Skeletal muscle tissue (tissue), 4 donors: ENCODE results near the gene FGD5. TPM values are rescaled to one million over a fixed set of nuclear protein-coding genes. Genes with fewer than 3 reads are reported as not detected.

ENCODE experiments used
- H3K27ac ChIP-seq: one replicate; pipeline ENCODE4 v1.7.0; 2013; ENCODE audit warnings: mild to moderate bottlenecking, low read depth, low read length, inconsistent platforms
- H3K27me3 ChIP-seq, 3 donors: one replicate each; pipeline ENCODE4 v1.7.0; 2013; ENCODE audit warnings: low read length in 3 of 3; ENCODE audit not compliant: control insufficient read depth in 3 of 3, insufficient read depth in 3 of 3
- H3K36me3 ChIP-seq, 3 donors: one replicate each; pipeline ENCODE4 v1.7.0; 2013; ENCODE audit warnings: low read length in 3 of 3; ENCODE audit not compliant: control insufficient read depth in 3 of 3, insufficient read depth in 3 of 3
- H3K4me1 ChIP-seq, 3 donors: one replicate each; pipeline ENCODE4 v1.7.0; 2013; ENCODE audit warnings: low read length in 3 of 3, mild to moderate bottlenecking in 3 of 3; ENCODE audit not compliant: control insufficient read depth in 3 of 3, insufficient read depth in 3 of 3
- H3K4me3 ChIP-seq, 3 donors: one replicate each; pipeline ENCODE4 v1.7.0; 2013; ENCODE audit warnings: low read length in 3 of 3
- H3K9ac ChIP-seq, 3 donors: one replicate each; pipeline ENCODE4 v1.7.0; 2013; ENCODE audit warnings: low read length in 3 of 3, mild to moderate bottlenecking in 3 of 3, moderate library complexity in 2 of 3, low read depth in 1 of 3
- H3K9me3 ChIP-seq, 3 donors: one replicate each; pipeline ENCODE4 v1.7.0; 2013; ENCODE audit warnings: low read length in 3 of 3; ENCODE audit not compliant: control insufficient read depth in 3 of 3
- total RNA-seq: library from RNA; depleted of rRNA; stranded (reverse); fragments of >200 nt; gene quantifications from one replicate; pipeline ENCODE4 v1.2.3, GENCODE V29; 2014
- donor health status: Osteomylitis.

The FGD5 gene
- total RNA-seq, 1 donor from 2014 or later: 15.7 TPM

DNA sequence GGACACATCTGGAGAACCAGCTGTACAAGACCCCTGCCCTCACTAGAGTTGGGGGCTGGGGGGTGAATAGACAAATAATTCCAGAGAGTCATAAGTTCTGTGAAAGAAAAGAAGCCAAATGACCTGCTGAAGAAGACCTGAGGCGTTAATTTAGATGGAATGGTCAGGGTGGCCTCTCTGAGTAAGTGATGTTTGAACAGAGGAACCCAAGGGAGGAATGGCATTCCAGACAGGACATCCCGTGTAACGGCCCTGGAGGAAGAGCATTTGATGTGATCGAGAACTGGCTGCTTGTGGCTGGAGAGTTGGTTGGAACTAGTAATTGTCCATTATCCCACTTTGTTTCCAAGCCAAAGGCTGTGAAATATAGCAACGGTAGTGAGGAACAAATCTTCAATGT lies 130.4 kb downstream of the FGD5 start:
- Histone ChIP-seq H3K27me3 (no peaks in the 10 kb centered on the region), H3K27ac (peak overlapping the region; percentile 71), H3K4me3 (peak overlapping the region; percentile 81 to 89 (median 85)), H3K36me3 (peaks cover 5 to 8% (median 7%) of the 10 kb centered on the region in 3 donors), H3K9me3 (no peaks in the 10 kb centered on the region), H3K4me1 (peaks cover 14 to 27% (median 26%) of the 10 kb centered on the region in 3 donors), H3K9ac (peak overlapping the region in 2 of 3 donors; percentile 80 to 87)

DNA sequence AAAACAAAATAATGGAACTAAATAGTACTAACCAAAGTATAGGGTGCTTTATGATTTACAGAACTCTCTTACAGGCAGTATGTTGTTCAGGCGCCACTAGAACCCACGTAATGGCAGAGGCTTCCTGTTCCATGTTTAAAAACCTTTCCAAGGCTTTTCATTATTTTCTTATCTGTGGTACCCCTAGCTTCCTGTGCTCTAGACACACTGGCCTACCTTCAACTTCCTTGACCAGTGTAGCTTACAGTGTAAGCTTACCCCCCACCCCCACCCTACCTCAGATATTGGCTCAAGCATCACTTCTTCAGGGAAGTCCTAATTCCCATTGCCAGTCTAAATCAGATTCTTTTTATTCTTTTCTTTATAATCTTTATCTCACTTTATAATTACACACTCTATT lies 131.5 kb downstream of the FGD5 start:
- H3K4me1 ChIP-seq: peaks cover 14 to 27% (median 26%) of the 10 kb centered on the region in 3 donors
- no peak overlapping the region for H3K27ac ChIP-seq
- no peaks in the 10 kb centered on the region for H3K9me3 ChIP-seq
- H3K9ac ChIP-seq: peak overlapping the region in 2 of 3 donors; percentile 2 to 21
- no peaks in the 10 kb centered on the region for H3K27me3 ChIP-seq
- H3K4me3 ChIP-seq: no peak overlapping the region
- peaks cover 2 to 3% (median 3%) of the 10 kb centered on the region in 3 donors for H3K36me3 ChIP-seq

DNA sequence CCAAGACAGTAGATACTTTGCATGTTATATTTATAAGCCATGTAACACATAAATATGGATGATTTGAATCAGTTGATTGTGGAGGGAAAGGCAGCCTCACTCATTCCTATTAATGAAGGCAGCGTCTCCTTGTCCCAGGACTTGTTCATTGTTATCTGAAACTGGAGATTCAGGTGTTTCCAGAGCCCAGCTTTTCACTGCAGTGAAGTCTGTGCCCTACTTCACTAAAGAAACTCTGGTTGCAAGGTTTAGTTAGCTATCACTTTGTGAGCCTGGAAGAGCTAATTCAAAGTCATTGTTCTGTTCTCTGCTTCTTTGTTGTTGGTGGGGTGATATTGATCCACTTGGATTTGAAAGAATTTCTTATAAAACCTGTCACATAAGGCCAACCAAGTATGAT lies 138.4 kb downstream of the FGD5 start:
- H3K27me3 ChIP-seq: no peaks in the 10 kb centered on the region
- no peak overlapping the region for H3K27ac ChIP-seq
- H3K9ac ChIP-seq: no peak overlapping the region
- H3K4me3 ChIP-seq: no peak overlapping the region
- no peaks in the 10 kb centered on the region for H3K9me3 ChIP-seq
- peaks cover 0 to 9% (median 9%) of the 10 kb centered on the region in 3 donors for H3K4me1 ChIP-seq
- H3K36me3 ChIP-seq: peaks cover 0 to under 1% (median 0%) of the 10 kb centered on the region in 3 donors

DNA sequence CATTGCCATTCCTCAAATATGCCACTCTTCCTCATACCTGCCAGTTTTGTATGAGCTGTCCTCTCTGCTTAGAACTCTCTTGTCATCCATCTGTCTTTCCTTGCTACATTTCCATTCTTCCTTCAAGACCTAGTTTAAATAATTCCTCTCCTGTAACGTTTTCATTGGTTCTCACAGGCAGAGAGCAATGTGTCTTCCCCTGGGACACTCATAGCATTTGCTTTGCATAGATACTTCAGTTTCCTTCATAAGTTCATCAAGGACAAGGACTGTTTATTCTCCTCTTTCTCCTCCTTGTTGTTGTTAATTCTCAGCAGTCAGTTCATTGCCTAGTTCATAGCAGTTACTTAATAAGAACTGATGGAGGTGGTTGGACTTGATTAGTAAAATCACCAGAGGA lies 139.2 kb downstream of the FGD5 start:
- H3K4me3 ChIP-seq: no peak overlapping the region
- H3K9me3 ChIP-seq: no peaks in the 10 kb centered on the region
- H3K36me3 ChIP-seq: peaks cover 0 to 4% (median 1%) of the 10 kb centered on the region in 3 donors

DNA sequence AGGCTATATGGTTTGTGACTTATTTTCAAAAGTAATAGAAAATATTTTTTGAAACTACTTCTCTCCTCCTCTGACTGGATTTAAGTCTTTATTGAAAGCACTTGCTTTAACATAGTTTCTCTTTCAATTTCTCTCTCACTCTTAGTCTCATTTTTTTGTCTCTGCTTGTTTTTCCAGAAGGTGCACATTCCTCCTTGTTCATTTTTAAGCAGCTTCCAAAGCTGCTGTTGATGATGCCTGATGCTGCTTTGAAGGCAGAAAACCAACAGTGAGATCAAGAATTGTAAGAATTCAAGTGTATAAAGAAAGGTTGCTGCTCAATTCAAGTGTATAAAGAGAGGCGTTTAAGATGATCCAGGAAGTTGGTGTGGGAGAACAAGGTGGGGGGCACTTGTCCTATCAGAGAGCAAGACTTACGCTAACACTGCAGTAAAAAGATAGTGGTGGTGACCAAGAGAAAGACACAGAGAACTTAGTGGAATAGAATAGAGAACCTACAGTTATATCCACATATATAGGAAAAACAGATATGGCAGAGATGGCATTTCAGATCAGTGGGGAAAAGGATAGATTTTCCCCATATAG lies 140.7 kb downstream of the FGD5 start:
- no peaks in the 10 kb centered on the region for H3K27me3 ChIP-seq
- H3K36me3 ChIP-seq: peaks cover 0 to 4% (median 4%) of the 10 kb centered on the region in 3 donors
- H3K27ac ChIP-seq: no peak overlapping the region
- H3K9ac ChIP-seq: no peak overlapping the region
- H3K4me1 ChIP-seq: peaks cover 0 to 9% (median 9%) of the 10 kb centered on the region in 3 donors
- H3K9me3 ChIP-seq: no peaks in the 10 kb centered on the region
- H3K4me3 ChIP-seq: no peak overlapping the region

More for the DNA sequence above, 139.2 kb downstream of the FGD5 start:
- Histone ChIP-seq H3K4me1 (peaks cover 0 to 9% (median 9%) of the 10 kb centered on the region in 3 donors), H3K27me3 (no peaks in the 10 kb centered on the region), H3K27ac (no peak overlapping the region), H3K9ac (no peak overlapping the region)

DNA sequence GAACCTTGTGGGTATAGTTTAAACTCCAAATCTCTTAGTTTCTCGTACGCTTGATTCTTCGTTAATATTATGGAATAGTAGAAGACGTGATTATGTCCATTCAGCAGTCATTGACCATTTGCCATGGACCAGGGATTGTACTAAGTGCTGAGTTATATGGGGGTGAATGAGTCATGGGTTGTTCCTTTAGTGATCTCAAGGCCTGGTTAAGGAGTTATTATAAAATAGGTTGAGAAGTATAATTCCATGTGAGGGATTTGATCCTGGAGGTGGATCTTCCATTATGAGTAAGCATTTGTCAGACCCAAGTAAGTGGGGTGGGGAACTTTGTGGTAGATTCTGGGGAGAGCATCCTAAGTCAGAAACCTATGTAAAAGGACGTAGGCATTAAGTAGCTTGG lies 144.0 kb downstream of the FGD5 start:
- Histone ChIP-seq H3K27ac (no peak overlapping the region), H3K27me3 (no peaks in the 10 kb centered on the region), H3K9me3 (no peaks in the 10 kb centered on the region), H3K9ac (no peak overlapping the region), H3K36me3 (peaks cover 3 to 11% (median 11%) of the 10 kb centered on the region in 3 donors), H3K4me1 (peaks cover 0 to 4% (median 3%) of the 10 kb centered on the region in 3 donors), H3K4me3 (no peak overlapping the region)

DNA sequence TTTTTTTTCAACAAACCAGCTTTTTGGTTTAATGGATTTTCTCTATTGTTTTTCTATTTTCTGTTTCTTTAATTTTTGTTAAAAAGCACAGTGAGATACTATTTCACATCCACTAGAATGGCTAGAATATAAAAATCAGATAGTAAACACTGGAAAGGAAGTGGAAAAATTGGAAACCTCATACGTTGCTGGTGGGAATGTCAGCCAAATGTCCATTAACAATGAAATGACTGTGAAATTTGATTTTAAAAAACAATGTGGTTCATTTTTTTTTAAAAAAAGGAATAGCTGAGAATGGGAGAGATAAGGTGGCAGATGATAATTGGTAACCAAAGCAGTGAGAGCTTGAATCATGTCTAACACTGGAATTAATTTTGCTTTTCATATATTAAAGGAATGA lies 148.5 kb downstream of the FGD5 start:
- no peak overlapping the region for H3K9ac ChIP-seq
- peaks cover 5 to 11% (median 11%) of the 10 kb centered on the region in 3 donors for H3K36me3 ChIP-seq
- H3K4me1 ChIP-seq: no peaks in the 10 kb centered on the region
- no peaks in the 10 kb centered on the region for H3K27me3 ChIP-seq
- H3K27ac ChIP-seq: no peak overlapping the region
- H3K9me3 ChIP-seq: no peaks in the 10 kb centered on the region
- H3K4me3 ChIP-seq: no peak overlapping the region

DNA sequence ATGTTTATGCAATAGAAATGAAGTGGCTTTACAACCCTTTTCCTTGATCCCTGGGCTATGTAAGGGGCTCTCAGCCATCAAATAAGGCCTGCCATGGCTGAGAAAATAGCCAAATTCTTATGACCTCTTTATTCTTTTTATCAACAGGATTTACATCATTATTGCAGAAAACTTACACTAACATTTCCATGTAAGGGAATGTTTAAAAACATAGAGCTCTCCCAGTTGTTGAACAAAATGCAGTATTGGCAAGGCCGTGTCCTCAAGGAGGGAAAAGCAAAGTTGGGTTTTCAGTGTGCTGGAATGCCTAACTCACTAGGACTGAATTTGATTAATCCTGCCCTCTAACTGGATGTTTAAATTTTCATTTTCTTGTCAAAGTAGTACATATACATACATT lies 150.9 kb downstream of the FGD5 start:
- Histone ChIP-seq H3K4me1 (no peaks in the 10 kb centered on the region), H3K4me3 (no peak overlapping the region), H3K36me3 (peaks cover 5 to 14% (median 11%) of the 10 kb centered on the region in 3 donors)

DNA sequence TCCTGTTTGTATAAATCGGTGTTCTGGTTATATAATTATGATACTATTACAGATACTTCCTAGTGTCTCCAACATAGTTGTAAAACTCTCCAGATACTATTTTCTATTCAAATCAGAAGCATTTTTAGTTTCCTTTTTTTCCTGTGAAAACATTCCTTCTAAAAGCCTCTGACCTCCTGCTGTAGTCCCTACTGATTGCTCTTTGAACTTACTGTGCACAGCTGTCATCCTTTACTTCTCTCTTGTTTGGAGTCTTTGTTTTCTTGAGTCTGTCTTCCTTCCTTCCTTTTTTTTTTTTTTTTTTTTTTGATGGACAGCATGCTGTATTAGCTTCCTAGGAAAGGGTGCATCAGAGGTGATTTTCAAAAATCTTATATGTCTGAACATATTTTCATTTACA lies 157.6 kb downstream of the FGD5 start:
- no peak overlapping the region for H3K9ac ChIP-seq
- H3K36me3 ChIP-seq: peaks cover 2 to 8% (median 5%) of the 10 kb centered on the region in 3 donors
- H3K4me1 ChIP-seq: no peaks in the 10 kb centered on the region
- H3K27me3 ChIP-seq: no peaks in the 10 kb centered on the region
- no peaks in the 10 kb centered on the region for H3K9me3 ChIP-seq
- H3K4me3 ChIP-seq: no peak overlapping the region
- no peak overlapping the region for H3K27ac ChIP-seq

More for the DNA sequence above, 150.9 kb downstream of the FGD5 start:
- no peak overlapping the region for H3K27ac ChIP-seq
- no peak overlapping the region for H3K9ac ChIP-seq
- H3K27me3 ChIP-seq: no peaks in the 10 kb centered on the region
- H3K9me3 ChIP-seq: no peaks in the 10 kb centered on the region

DNA sequence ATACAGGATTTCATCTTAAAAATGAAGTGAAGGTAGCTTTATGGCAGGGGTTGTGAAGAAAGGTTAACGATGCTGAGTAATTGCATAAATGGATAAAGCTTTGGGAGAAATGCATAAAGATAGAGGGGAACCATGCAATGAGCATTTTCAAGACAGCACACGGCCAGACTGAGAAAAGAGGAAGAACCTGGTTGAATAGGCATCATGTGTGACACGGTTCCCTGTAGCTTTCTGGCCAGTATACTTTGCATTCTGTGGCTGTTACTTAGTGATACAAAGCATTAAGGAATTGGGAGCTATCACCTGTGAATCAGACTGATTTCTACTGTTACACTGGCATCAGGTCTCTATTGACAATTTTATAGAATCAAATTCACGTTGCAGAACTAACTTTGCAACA lies 161.9 kb downstream of the FGD5 start:
- H3K9ac ChIP-seq: no peak overlapping the region
- no peaks in the 10 kb centered on the region for H3K9me3 ChIP-seq
- H3K36me3 ChIP-seq: no peaks in the 10 kb centered on the region
- H3K4me1 ChIP-seq: no peaks in the 10 kb centered on the region
- no peak overlapping the region for H3K4me3 ChIP-seq
- H3K27ac ChIP-seq: no peak overlapping the region
- H3K27me3 ChIP-seq: no peaks in the 10 kb centered on the region
